Epithelial cell of prostate (primary cell): ENCODE results near the gene PRSS53.

ENCODE experiments used
- DNase-seq: peaks from one replicate; pipeline ENCODE4 v3.0.0-alpha.2; 2011; ENCODE audit warnings: low read depth, low spot score
- H3K27ac ChIP-seq: fragments of 450-650 bp; 2 replicates; pipeline ENCODE4 v1.5.1; 2017; ENCODE audit warnings: mild to moderate bottlenecking

The PRSS53 gene

GRCh38 chr16:31080756-31081419 lies 7.9 kb downstream of the PRSS53 start:
- no peak overlapping the region for H3K27ac ChIP-seq
- DNase-seq, result no peak

GRCh38 chr16:31080035-31080629 lies 8.6 kb downstream of the PRSS53 start:
- no peak overlapping the region for H3K27ac ChIP-seq
- DNase-seq, result no peak

GRCh38 chr16:31079342-31079944 lies 9.3 kb downstream of the PRSS53 start:
- no peak for DNase-seq
- H3K27ac ChIP-seq, result no peak overlapping the region

GRCh38 chr16:31078597-31079341 lies 10.0 kb downstream of the PRSS53 start:
- no peak overlapping the region for H3K27ac ChIP-seq
- no peak for DNase-seq

- H3K27ac ChIP-seq, result no peak overlapping the region
- DNase-seq, result no peak
Observed at GRCh38 chr16:31077592-31078396, 10.9 kb downstream of the PRSS53 start.

- no peak for DNase-seq
- H3K27ac ChIP-seq, result no peak overlapping the region
Observed at GRCh38 chr16:31077024-31077423, 11.7 kb downstream of the PRSS53 start.

- no peak for DNase-seq
- H3K27ac ChIP-seq, result no peak overlapping the region
Observed at GRCh38 chr16:31076319-31076718, 12.4 kb downstream of the PRSS53 start.

- no peak for DNase-seq
- peak overlapping the region; percentile 90 for H3K27ac ChIP-seq
Observed at GRCh38 chr16:31074814-31075183, 13.9 kb downstream of the PRSS53 start.

GRCh38 chr16:31073970-31074813 lies 14.6 kb downstream of the PRSS53 start, which contains the start of the genes ZNF646 and ZNF668:
Gene ZNF646, plus strand, starts transcription at chr16:31074422. Its CDS starts 1,903 bp downstream, at chr16:31076325.
Gene ZNF668, minus strand, starts transcription at chr16:31074240. Its CDS starts 9,781 bp downstream, at chr16:31064459.
- peak; percentile 98 for DNase-seq
- H3K27ac ChIP-seq, result peak within 1 kb of the TSS; percentile 90

GRCh38 chr16:31073142-31073969 lies 15.4 kb downstream of the PRSS53 start:
- DNase-seq, result peak; percentile 56
- peak overlapping the region; percentile 90 for H3K27ac ChIP-seq

- no peak for DNase-seq
- peak overlapping the region; percentile 90 for H3K27ac ChIP-seq
Observed at GRCh38 chr16:31072540-31073141, 16.1 kb downstream of the PRSS53 start.

- peak overlapping the region; percentile 90 for H3K27ac ChIP-seq
- DNase-seq, result no peak
Observed at GRCh38 chr16:31071861-31072260, 16.9 kb downstream of the PRSS53 start.

GRCh38 chr16:31067342-31067741 lies 21.4 kb downstream of the PRSS53 start:
- no peak overlapping the region for H3K27ac ChIP-seq
- no peak for DNase-seq

- peak; percentile 60 for DNase-seq
- peak overlapping the region; percentile 89 for H3K27ac ChIP-seq
Observed at GRCh38 chr16:31064882-31065461, 23.8 kb downstream of the PRSS53 start.

GRCh38 chr16:31063843-31064611 lies 24.7 kb downstream of the PRSS53 start:
- H3K27ac ChIP-seq, result peak overlapping the region; percentile 89
- DNase-seq, result no peak

GRCh38 chr16:31063495-31063842 lies 25.3 kb downstream of the PRSS53 start:
- no peak overlapping the region for H3K27ac ChIP-seq
- DNase-seq, result no peak
